Posterior cingulate gyrus (tissue), 11 donors: Measurements from ENCODE around the gene ATP1B1.

Source experiments
- DNase-seq, 10 donors: peaks; one replicate each; pipeline versions ENCODE4 v3.0.0 to v3.0.0-alpha.2; 2020 to 2021; ENCODE audit warnings: mixed read lengths in 3 of 10
- intact Hi-C: fragments of 100-400 bp; cut with DNase I; formaldehyde crosslinking; loops from one replicate; pipeline ENCODE4 v1.15.1; 2023

The ATP1B1 gene

DNA sequence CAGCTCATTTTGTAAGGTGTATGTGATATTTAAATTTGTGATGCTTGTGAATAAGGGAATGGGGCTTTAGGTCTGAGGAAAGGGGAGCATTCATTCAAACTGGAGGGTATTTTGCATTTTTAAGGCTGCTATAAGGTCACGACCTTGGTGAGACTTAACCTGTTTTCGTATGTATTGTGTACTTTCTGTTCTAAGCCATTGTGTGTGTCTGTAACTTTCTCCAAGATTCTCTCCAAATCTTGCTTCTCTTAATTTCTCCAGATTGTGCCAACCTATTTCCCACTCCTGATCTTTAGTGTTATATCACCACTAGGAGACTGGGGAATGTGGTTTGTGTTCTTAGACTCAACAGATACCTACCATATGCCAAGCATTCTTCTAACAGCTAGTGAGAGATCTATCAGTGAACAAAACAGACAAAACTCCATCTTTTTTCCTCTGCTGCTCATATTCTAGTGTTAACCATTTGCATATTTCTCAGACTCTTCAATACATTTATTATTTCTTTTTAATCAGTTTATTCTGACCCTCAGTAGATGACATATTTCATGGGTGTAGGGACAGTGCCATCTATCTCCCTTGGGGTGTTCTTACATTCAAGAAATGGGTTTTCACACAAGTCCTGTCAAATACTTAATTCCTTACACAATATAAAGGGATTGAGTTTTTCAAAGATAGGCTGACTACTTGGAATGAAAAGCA lies 27.5 kb downstream of the ATP1B1 start:
- intact Hi-C loops, result loop anchor here (10.0 kb wide), 3 partner anchors 399 to 529 kb away; no protein-coding TSS in a partner anchor
- no peak for DNase-seq

DNA sequence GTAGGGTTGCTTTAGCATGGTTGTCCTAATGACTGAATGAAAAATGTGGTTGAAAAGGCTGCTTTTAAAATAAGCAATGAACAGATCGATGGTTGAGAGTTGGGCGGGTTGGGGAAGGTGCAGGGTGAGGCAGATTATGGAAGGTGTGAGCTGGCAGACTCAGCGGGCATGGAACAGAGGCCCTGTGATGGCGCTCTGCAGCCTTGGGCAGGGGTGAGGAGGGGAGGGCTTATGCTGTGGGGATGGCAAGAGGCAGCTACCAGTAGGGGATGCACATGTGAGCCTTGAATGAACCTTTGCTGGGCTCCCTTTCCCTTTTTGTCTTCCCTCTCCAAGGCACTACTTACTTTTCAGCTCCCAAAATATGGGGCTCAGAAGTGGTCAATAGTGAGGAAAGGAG lies 30.9 kb downstream of the ATP1B1 start:
- DNase-seq, result no peak
- intact Hi-C loops, result loop anchor here (10.0 kb wide), 3 partner anchors 403 to 533 kb away; no protein-coding TSS in a partner anchor

DNA sequence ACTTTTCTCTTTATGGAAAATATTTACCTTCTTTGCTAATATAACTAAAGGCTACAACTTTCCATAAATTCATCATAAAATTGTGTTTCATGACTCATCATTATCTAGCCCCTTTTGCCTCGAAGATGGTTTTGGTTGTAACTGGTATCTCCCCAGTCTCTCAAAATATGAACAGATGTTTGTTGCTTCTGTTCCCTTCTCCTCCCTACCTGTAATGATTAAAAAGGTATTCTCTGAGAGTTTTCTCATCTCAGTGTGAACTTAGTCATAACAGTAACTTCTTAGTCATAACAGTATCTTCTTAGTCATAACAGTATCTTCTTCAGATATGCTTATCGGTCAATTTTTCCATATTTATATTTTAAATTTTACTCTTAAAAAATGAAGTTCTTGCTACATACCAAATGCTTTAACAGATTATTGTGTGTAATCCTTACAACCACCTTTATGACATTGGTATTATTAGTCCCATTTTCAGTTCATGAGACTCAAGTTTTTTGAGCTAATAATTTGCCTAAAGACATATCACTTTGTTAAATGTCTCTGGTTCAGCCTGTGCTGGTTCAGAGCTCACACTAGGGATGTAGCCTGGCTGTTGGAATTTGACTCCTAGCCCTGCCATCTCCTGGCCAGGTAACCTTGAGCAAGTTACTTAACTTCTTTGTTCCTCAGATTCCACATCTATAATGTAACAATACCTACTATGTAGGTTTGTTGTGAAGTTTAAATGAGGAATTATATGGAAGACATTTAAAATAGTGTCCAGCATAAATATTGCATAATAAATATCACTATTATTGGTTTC lies 32.6 kb downstream of the ATP1B1 start:
- intact Hi-C loops, result loop anchor here (10.0 kb wide), 3 partner anchors 404 to 534 kb away; no protein-coding TSS in a partner anchor
- no peak for DNase-seq

DNA sequence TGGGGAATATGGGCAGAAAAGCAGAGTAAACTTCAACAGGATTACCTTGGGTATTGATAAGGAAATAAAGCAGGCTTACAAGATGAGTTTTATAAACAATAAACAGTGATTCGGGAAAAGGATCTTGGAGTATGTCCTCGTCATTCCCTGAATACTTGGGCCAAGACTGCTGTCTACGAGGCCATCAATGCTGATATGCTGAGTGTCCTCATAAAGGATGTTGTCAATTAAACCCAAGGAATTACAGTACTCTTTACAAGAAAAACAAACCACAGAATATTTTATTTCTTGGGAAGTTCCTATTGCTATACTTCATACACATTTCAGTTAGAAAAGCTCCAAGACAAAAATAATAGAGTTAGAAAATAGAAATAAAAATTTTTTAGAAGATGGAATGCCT lies 34.9 kb downstream of the ATP1B1 start:
- DNase-seq, result no peak
- intact Hi-C loops, result no loop called here

DNA sequence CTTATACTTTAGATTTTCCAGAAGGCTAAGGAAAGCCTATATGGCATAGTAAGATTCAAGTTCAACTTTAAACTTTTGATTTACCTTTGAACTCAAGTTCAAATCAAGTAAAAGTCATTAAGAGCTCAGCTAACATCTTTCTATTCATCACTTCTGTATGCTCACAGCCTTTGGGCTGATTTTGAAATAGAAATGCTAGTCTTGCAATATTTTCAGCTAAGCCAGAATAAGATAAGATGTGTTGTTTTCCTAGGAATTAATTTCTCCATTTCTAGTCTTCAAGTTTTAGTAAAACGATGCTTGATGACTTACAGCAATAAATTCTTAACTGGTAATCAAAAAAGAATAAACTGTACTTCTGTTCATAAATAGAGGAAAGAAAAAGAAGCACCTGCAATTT lies 35.6 kb downstream of the ATP1B1 start:
- DNase-seq, result no peak
- intact Hi-C loops, result no loop called here

DNA sequence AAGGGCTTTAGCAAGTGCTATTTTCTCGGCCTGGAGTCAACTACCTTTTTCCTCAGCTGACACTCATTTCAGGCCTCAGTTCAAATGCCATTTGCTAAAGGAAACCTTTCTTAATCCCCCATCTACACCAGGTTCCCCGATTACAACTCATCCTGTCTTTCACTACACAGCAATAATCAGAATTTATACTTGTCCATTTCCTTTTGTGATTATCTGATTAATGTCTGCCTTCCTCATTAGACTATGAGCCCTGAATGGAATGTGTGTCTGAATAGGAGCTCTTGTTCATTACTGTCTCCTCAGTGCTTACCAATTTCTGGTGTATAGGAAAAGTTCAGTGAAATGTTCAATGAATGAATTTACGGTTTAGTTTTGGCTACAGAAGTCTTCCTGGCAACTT lies 36.9 kb downstream of the ATP1B1 start:
- DNase-seq, result no peak
- intact Hi-C loops, result no loop called here

DNA sequence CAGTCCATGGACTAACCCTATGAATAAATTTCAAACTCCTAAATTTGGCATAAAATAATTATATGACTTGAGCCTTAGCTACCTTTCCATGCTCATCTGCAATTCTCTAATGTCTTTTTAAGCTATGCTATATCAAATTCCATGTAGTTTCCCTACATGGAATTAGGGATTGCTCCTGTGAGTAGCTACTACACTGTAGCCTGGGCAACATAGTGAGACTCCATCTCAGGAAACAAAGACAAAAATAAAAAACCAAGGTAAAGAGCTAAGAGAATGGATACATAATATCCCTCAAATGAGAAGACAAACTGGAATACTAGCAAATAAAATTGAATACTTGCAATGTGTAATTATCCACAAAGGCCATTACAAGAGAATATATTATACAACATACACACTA lies 37.5 kb downstream of the ATP1B1 start:
- intact Hi-C loops, result no loop called here
- no peak for DNase-seq

DNA sequence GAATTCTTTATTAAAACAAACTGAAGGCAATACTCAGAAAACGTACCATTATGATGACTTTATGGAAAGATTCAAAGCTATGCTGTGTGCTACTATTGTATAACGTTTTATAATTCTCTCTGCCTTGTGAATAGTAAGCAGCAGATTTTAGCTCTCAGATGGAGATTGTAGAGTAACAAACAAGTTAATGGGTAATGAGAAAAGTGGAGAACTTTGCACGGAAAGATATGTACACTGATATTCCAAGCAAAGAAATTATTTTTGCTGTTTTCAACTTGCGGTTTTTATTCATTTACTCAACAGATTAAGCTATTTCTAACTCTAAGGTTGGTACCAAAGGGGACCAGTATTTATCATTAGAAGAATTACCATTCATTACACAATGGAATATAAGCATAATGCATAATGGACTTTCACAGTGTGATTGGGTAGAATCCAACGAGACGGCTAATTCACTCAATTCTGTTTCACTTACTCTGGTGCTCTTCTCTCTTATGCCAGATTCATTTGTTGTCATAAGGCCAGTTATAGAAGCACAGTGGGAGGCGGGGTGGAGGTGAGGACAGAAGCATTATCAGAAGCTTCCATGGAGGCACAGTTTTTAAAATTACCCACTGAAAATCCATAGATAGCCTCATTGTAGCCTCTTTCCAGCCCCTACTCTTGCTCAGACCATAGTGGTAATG lies 38.6 kb downstream of the ATP1B1 start:
- intact Hi-C loops, result no loop called here
- no peak for DNase-seq

DNA sequence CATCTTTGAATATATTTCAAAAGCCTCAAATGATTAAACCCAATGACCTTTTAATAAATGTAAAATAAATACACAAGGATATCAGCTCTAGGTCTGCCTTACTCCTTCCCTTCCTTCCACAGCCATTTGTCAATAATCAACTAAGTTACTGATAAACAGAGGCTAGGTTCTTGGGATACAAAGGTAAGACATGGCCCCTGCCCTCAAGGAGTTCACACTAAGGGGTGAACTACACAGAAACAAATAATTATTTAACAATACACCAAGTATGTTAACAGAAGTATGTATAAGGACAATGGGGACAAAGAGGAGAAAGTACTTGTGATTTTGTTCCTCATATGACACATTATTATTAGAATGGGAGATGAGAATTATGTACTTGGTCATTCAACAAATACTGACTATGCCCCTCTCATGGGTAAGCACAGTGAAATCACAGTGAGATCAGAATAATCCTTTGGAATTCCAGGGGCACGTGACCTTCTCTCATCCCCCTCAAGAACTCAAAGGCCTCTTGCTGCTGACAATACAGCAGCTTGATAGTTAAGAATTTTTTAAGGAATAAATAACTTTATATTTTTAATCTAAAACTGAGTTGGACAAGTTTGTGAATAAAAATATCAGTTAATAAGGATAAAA lies 40.2 kb downstream of the ATP1B1 start:
- no peak for DNase-seq
- intact Hi-C loops, result no loop called here

DNA sequence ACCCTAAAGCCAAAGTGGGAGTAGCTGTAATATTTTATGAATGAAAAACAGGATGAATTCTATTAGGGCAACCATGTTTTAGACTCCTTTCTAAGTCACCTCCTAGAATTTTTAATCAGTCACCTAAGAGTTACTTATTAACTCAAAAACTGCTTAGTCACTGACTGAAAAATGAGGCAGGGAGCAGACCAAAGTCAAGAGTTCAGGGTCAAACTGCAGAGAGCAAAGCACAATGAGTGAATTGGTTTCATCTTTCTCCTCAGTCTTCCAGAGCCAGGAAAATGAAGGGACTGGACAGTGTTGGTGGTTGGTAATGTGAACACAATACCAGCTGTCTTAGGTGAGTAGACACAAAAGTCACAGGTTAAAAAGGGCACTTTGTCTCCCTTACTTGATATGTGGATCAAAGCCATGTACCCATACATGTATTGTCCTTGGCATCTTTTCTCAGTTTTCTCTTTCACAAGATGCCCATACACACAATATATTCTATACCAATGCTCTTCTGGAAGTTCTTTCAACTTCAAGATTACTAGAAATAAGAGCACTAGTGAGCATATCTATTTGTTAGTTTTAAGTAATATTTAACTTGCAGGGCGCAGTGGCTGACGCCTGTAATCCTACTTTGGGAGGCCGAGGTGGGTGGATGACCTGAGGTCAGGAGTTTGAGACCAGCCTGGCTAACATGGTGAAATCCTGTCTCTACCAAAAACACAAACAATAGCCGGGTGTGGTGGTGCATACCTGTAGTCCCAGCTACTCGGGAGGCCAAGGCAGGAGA lies 42.2 kb downstream of the ATP1B1 start:
- DNase-seq, result no peak
- intact Hi-C loops, result no loop called here

DNA sequence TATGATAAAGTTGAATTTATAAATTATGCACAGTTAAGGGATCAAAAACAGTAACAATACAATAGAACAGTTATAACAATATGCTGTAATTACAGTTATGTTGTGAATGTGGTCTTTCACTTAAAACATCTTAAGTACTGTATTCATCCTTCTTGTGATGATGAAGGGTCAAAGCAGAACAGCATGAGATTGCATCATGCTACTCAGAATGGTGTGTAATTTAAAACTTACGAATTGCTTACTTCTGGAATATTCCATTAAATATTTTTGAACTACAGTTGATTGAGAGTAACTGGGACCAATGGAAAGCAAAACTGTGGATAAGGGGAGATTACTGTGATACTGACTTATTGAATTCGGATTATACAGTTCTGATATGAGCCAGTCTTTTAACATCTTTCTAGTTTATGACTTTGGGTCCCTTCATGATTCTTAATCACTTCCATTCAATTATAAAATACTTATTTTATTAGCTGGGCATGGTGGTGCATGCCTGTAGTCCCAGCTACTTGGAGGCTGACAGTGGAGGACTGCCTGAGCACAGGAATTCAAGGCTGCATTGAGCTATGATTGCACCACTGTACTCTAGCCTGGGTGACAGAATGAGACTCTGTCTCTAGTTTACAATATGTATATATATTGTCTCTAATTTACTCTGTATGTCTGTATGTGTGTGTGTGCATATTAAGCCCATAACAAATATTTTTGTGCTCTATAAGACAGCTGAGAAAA lies 43.2 kb downstream of the ATP1B1 start:
- intact Hi-C loops, result no loop called here
- no peak for DNase-seq

DNA sequence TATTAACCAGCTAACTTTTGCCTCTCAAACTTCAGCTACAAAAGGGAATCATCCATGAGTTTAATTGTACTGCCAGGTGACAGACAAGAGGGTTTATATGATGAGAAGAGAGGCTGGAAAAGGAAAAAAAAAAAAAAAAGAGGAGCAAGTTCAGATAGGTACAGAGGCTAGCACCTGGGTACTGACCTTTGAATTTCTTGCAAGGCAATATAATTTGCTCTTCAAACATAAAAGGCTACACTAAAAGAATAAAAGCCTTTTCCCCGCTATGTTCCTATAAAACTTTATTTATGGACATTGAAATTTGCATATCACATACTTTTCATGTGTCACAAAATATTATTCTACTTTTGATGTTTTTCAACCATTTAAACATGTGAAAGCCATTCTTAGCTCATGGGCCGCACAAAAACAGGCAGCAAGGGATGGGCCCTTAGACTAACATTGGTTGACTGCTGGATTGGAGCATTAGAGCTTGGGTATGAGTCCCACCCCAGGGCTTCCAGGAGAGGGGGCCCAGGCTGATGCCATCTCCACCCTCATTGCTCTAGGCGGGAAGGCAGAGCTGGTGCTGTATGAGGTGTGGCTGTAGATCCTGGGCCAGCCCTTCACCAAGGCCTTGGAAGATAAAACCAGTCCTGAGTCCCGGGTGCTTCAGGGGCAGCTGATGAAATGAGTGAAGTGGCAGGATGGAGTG lies 44.3 kb downstream of the ATP1B1 start:
- intact Hi-C loops, result no loop called here
- DNase-seq, result no peak

DNA sequence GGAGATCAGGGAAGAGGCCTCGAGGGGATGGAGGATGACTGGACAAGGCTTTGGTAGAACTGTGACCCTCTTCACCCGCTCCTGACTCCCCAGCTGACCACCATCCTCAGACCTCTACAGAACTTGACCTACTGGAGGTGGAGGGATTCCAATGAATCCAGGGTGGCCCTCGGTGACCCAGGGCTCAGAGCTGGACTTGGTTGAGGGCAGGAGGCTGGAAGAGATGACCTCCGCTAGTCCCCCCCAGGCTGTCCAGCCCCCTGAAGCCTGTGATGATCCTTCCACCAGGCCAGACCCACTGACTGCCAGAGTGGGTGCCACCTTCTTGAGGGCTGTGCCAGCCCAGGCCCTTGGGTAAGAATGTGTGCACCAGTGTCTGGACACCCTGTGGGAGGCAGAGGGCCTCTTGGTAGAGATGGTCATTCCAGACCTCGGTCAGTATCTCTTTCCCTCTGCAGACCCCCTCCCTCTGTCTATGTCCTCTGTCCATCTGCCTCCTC lies 44.9 kb downstream of the ATP1B1 start:
- intact Hi-C loops, result no loop called here
- no peak for DNase-seq

DNA sequence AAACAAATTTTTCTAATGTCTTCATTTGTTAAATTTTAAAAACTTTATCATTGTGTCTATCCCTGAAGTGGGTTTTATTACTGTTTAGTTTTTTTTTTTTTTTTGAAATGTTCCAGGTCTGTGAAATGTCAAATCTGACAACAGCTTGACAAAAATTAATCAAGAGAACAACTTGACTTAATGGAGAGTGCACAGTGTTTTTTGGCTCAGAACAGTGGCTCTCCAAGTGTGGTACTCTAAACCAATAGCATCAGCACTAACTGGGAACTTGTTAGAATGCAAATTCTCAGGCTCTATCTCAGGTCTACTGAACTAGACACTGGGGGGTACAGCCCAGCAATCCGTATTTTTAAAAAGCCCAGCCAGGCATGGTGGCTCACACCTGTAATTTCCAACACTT lies 49.2 kb downstream of the ATP1B1 start:
- no peak for DNase-seq
- intact Hi-C loops, result no loop called here

DNA sequence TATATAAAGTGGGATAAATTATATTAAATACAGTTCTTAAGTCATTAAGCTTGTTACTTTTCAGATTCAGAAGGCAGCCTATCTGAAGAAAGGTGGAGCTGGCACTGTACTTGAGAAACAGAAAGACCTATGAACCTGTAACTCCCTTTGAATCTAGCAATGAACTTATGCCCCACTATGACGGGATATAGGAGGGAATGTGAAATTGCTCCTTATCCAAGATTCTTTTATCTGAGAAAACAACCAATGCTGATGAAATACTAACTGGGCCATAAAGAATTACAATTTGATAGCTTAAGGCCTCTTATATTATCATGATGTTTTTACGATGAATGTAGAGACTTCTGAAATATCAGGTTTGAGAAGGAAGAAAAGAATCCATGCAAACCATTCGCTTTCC lies 50.1 kb downstream of the ATP1B1 start:
- no peak for DNase-seq
- intact Hi-C loops, result no loop called here

DNA sequence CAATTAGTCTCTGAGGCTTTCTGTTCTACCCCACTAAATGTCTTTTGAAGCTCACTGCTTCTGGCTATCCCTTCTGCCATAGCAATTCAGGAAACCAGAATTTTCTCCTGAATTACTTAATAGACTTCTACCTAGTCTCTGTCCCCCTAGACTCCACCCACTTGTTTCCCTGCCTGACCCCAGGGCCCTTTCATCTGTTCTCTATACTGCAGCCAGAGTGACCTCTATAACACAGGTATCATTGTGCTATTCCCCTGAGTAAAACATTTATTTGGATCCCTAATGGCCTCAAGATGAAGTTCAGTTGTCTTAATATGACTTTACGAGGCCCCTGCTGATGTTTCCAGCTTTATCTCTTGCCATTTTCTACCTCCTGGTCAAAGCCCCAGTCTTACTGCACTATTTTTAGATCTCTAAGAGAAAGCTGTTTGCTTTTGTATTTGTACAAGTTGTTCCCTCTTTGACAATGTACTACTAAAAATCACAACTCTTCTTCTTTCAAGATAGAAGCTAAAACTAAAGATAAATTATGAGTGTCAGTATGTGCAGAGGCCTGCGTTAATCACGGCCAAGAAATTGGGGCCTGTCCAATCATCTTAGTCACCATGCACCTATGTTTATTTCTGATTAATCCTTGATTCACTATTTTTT lies 54.5 kb downstream of the ATP1B1 start:
- intact Hi-C loops, result no loop called here
- DNase-seq, result no peak

DNA sequence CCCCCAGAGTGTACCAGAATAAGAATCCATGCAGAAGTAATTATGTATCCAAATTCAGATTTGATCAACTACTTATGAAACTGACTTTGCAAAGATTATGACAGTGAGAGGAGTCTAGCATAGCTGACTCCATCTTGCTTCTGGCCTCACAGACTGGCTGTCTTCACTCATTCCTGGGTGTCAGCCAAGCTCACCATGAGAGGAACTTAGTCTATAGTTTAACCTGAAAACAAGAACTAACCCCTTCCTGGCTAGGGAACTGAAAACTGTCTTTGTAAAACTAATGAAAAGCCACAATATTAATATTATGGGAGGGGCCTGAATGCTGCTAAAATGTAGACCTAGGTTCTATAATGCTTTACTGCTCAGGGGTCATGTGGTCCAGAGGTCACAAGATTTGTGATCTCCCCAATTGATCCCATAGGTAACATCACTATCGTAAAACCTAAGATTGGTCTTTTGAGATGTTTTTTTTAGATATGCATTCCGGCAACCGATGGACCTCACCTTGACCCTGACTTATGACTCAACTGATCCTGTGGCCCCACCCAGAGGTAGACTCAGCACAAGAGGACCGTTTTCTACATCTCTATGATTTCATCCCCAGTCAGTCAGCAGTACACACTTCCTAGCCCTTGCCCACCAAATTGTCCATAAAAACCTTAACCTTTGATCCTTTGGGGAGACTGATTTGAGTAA lies 55.2 kb downstream of the ATP1B1 start:
- DNase-seq, result no peak
- intact Hi-C loops, result no loop called here

DNA sequence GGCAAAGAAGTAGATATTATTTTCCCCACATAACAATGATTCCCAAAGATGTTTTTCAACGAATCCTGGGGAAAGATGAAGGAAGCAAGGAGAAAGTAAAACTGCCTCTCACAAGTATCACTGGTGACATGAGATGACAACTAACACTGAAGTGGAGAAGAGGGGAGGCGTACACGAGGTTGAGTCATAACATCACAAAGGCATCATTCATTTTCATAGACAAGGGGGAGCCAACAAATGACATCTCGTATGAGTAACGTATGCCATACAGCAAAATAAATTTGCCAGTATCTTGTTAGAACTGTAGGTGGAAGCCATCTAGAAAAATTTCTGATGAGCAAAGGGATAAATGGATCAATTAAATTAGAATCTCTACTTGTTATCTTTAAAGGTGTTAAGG lies 56.6 kb downstream of the ATP1B1 start:
- no peak for DNase-seq
- intact Hi-C loops, result no loop called here
